ENCODE data around the gene COQ8A.

DNA sequence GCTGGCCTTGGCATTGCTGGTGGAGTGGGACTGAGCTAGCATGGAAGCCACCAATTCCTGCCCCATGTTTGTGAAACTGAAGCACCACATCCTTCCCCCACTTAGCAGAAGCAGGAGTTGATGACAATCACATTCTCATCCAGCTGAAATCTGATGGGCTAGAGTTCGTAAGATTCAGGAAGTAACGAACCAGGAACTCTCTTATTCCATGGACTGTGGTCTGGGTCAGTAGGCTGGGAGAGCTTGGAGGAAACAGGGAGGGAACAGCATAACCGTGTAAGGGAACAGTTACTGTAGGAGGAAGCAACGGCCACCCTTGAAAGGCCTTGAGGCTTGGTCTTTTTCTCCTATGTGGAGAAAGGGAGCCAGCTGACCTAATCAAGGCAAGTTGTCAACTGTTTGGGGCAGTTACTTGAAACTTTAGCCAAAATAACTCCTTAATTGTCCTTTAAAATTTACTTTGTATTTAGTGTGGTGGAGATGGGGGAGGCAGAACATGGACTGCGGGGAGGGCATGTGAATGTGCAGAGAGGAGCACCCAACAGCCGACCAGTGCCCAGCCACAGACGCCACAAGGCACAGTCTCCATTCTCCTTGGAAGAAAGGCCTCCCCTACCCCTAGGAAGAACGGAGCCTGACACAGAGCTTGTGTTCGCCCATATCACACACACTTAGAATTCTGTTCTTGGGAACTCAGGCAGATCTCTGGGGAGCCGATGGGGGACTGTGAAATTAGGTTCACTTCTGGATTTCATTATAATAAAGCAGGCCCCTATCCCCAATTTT is 2.0 kb upstream of the COQ8A start:
- no peak for TF ChIP-seq POLR2A (IDR thresholded peaks at IDR 0.05)
- TF ChIP-seq, protein P1, sequence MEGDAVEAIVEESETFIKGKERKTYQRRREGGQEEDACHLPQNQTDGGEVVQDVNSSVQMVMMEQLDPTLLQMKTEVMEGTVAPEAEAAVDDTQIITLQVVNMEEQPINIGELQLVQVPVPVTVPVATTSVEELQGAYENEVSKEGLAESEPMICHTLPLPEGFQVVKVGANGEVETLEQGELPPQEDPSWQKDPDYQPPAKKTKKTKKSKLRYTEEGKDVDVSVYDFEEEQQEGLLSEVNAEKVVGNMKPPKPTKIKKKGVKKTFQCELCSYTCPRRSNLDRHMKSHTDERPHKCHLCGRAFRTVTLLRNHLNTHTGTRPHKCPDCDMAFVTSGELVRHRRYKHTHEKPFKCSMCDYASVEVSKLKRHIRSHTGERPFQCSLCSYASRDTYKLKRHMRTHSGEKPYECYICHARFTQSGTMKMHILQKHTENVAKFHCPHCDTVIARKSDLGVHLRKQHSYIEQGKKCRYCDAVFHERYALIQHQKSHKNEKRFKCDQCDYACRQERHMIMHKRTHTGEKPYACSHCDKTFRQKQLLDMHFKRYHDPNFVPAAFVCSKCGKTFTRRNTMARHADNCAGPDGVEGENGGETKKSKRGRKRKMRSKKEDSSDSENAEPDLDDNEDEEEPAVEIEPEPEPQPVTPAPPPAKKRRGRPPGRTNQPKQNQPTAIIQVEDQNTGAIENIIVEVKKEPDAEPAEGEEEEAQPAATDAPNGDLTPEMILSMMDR (IDR thresholded peaks at IDR 0.05) = no peak

Measured in stomach (tissue), 4 donors.